Suprapubic skin (tissue), 4 donors: ENCODE data around the gene RC3H1.

Experiments used
- CTCF ChIP-seq, 2 donors: fragments of 200-600 bp in 1 of 2; fragments of 450-650 bp in 1 of 2; sonication (generic) in 1 of 2; IDR thresholded peaks; one replicate each; pipeline ENCODE4 v1.5.1; 2016 to 2019; ENCODE audit warnings: antibody characterized with exemption in 2 of 2, mild to moderate bottlenecking in 1 of 2, moderate library complexity in 1 of 2
- POLR2A ChIP-seq, 2 donors: fragments of 450-650 bp; IDR thresholded peaks; one replicate each; pipeline ENCODE4 v1.6.1; 2017; ENCODE audit warnings: antibody characterized with exemption in 2 of 2, mild to moderate bottlenecking in 2 of 2, moderate library complexity in 2 of 2
- POLR2AphosphoS5 ChIP-seq, 3 donors: sonication (generic); formaldehyde crosslinking; IDR thresholded peaks; one replicate each; pipeline ENCODE4 v1.6.1; 2017; ENCODE audit warnings: antibody characterized with exemption in 3 of 3

DNA sequence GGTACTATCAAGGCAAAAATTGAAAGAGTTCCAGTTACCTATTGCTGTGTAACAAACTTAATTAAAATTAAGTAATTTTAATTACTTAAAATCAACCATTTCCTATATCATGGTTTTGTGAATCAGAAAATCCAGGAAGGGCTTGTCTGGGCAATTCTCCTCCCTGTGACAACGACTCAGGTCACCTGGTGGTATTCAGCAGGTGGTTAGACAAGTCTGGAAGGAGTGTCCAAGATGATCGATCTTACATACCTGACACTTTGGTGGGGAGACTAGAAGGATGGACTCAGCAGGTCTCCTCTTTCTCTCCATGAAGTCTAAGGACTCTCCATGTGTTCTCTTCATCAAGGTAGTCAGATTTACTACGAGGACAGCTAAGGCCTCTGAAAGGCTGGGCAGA lies 128.0 kb downstream of the RC3H1 start:
- TF ChIP-seq CTCF (IDR thresholded peaks at IDR 0.05) = no peak
- no peak for TF ChIP-seq POLR2A (IDR thresholded peaks at IDR 0.05)
- no peak for TF ChIP-seq POLR2AphosphoS5 (IDR thresholded peaks at IDR 0.05)
